Activated CD8-positive, alpha-beta memory T cell treated with anti-CD3 and anti-CD28 coated beads, Interleukin-2, amount 10 ng/mL, durations not matched to agents 7 days and 5 days (primary cell): ENCODE measurements around the gene WWP2. TPM values are rescaled to one million over a fixed set of nuclear protein-coding genes. Genes with fewer than 3 reads are reported as not detected.
"Not testable (repeated sequence)": the region's sequence is repeated elsewhere in the genome, so short reads cannot be mapped to it uniquely, and the experiment has no call there.

Experiments used
- ATAC-seq: fragments of 150-1000 bp; cut with Tn5 transposase; one replicate; pipeline ENCODE4 v1.10.0; 2021; ENCODE audit warnings: moderate library complexity
- CTCF ChIA-PET: fragments of 350-600 bp; sonication (Branson Sonifier 250); formaldehyde crosslinking; loops from one replicate; lab custom pipeline; 2021; ENCODE audit warnings: antibody characterized with exemption; lab: Charles Lee
- DNase-seq: peaks from one replicate; pipeline ENCODE4 v3.0.0-alpha.2; 2020
- H3K27ac Mint-ChIP-seq: one replicate; pipeline ENCODE4 v1.8.0; 2021; ENCODE audit warnings: mild to moderate bottlenecking, mixed read lengths
- H3K27me3 Mint-ChIP-seq: one replicate; pipeline ENCODE4 v1.8.0; 2021; ENCODE audit warnings: mixed read lengths
- H3K36me3 Mint-ChIP-seq: one replicate; pipeline ENCODE4 v1.8.0; 2021; ENCODE audit warnings: mild to moderate bottlenecking, mixed read lengths
- H3K4me1 Mint-ChIP-seq: one replicate; pipeline ENCODE4 v1.8.0; 2021; ENCODE audit warnings: mixed read lengths
- H3K4me3 Mint-ChIP-seq: one replicate; pipeline ENCODE4 v1.8.0; 2021; ENCODE audit warnings: mild to moderate bottlenecking, moderate library complexity, mixed read lengths
- H3K9me3 Mint-ChIP-seq: one replicate; pipeline ENCODE4 v1.8.0; 2022; ENCODE audit warnings: low read depth, mixed read lengths
- total RNA-seq, 2 experiments: library from RNA; stranded (reverse); gene quantifications; one replicate each; pipeline ENCODE4 v1.2.3, GENCODE V29; 2021

Gene WWP2
- total RNA-seq, 2 experiments from 2014 or later, result 56.8 to 58.8 TPM

DNA sequence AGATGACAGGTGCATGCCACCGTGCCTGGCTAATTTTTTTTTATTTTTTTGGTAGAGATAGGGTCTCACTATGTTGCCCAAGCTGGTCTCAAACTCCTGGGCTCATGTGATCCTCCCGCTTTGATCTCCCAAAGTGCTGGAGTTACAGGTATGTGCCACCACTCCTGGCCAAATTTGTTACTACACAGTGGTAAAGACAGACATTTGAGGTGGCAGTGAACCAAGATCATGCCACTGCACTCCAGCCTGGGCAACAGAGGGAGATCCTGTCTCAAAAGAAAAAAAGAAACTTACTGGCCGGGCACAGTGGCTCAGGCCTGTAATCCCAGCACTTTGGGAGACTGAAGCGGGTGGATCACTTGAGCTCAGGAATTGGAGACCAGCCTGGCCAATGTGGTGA lies 33.1 kb upstream of the WWP2 start:
- not testable (repeated sequence) for H3K27ac Mint-ChIP-seq, H3K9me3 Mint-ChIP-seq, H3K36me3 Mint-ChIP-seq, H3K4me3 Mint-ChIP-seq, DNase-seq, H3K27me3 Mint-ChIP-seq, ATAC-seq
- H3K4me1 Mint-ChIP-seq, result peaks cover 40% of the 10 kb centered on the region
- CTCF ChIA-PET, result interaction anchor here (1.6 to 7.2 kb wide), 2 partner anchors 27 to 33 kb away, joined by 4 to 84 read pairs; partner anchors contain the start of gene NOB1

DNA sequence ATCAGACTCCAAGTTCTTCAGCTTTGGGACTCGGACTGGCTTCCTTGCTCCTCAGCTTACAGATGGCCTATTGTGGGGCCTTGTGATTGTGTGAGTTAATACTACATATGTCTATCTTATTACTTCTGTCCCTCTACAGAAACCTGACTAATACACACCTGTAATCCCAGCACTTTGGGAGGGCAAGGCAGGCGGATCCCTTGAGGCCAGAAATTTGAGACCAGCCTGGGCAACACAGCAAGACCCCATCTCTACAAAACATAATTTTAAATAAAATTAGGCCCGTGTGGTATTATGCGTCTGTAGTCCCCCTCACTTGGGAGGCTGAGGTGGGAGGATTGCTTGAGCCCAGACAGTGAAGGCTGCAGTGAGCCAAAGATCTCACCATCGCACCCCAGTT lies 30.9 kb upstream of the WWP2 start:
- H3K9me3 Mint-ChIP-seq, H3K27me3 Mint-ChIP-seq, DNase-seq, H3K4me3 Mint-ChIP-seq, H3K36me3 Mint-ChIP-seq, H3K27ac Mint-ChIP-seq, ATAC-seq: not testable (repeated sequence)
- CTCF ChIA-PET, result interaction anchor here (0.8 kb wide), 1 partner anchor 23 kb away, joined by 4 read pairs; the partner anchor contains the start of gene NOB1
- peaks cover 22% of the 10 kb centered on the region for H3K4me1 Mint-ChIP-seq

DNA sequence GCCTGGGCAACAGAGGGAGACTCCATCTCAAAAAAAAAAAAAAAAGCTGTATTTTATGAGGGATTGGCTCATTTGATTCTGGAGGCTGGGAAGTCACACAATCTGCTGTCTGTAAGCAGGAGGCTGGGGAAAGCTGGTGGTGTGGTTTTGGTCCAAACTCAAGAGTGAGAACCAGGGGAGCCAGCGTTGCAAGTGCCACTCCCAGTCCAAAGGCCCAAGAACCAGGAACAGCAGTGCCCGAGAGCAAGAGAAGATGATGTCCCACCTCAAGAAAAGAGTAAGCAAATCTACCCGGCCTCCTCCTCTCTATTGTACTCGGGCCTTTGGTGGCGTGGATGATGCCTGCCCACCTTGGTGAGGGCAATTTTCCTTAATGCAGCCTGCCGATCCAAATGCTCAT lies 30.0 kb upstream of the WWP2 start:
- Mint-ChIP-seq H3K36me3 (no peaks in the 10 kb centered on the region), H3K4me1 (peaks cover 14% of the 10 kb centered on the region), H3K27ac (no peak overlapping the region), H3K9me3 (no peaks in the 10 kb centered on the region), H3K4me3 (no peak overlapping the region), H3K27me3 (no peaks in the 10 kb centered on the region)
- ATAC-seq (no peak), DNase-seq (no peak)
- CTCF ChIA-PET, result no interaction called here

DNA sequence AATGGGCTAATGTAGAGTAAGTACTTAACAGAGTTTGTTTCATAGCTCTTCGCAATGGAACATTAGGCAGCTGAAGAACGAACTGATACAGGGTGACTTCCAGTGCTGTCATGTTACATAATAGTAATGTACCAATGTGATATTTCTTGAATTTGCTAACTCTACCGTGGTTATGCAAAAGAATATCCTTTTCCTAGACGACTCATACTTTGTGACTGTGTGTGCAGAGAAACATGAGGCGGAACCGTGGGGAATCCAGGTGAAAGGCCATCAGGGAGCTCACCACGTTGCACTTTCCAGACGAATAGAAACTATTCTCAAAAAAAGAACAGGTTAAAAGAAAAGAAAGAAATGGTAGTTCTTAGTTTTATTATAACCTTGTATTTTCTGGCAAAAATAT lies 20.6 kb upstream of the WWP2 start:
- CTCF ChIA-PET, result no interaction called here
- DNase-seq (no peak), ATAC-seq (no peak)
- Mint-ChIP-seq H3K9me3 (no peaks in the 10 kb centered on the region), H3K36me3 (peaks cover 48% of the 10 kb centered on the region), H3K27ac (no peak overlapping the region), H3K4me3 (no peak overlapping the region), H3K27me3 (no peaks in the 10 kb centered on the region), H3K4me1 (no peaks in the 10 kb centered on the region)

DNA sequence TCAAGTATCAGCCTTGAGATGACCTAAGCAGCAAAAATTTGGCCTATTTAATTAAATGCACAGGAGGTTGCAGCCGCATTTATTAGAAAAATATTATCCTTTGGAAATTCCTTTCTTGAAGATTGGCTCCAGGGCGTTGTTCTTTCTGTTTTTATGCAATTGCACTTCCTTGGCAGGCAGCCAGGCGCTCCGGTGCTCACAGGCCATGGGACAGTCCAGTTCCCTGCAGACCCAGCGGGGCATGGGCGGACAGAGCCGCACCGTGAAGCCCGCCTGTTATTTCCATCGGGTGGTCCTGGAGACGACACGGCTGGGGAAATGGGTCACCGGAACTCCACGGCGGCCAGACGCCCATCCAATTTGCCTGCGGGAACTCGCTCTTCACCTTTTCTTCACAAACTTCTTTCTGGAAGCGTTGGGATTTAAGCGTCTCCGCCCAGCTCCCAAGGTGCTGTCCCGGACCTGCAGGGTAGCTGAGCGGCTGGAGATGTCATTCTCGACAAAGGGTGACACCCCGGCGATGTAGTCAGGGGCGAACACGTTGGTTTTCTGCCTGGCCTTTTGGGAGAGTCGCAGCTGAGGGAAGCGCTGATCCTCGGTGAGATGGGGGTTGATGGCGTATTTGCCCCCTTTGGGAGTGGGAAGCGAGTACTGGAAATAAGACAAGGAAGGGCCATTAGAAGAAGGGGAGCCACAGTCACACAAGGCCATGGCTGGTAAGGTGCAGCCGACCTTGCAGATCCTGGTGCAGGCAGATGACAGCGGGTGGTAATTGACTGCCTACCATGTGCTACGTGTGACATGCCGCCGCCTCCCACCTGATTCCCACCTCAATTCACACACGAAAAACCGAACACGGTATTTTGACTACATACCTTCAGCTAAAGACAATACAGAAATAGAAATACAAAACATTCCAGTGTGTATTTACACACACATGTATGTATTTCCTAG lies 19.9 kb upstream of the WWP2 start:
- H3K27ac Mint-ChIP-seq, result no peak overlapping the region
- no peak for DNase-seq
- ATAC-seq, result no peak
- H3K27me3 Mint-ChIP-seq, result no peaks in the 10 kb centered on the region
- CTCF ChIA-PET, result interaction anchor here (1.0 kb wide), 2 partner anchors 12 to 33 kb away, joined by 3 read pairs; partner anchors contain the start of gene NOB1
- H3K9me3 Mint-ChIP-seq, result no peaks in the 10 kb centered on the region
- H3K4me1 Mint-ChIP-seq, result no peaks in the 10 kb centered on the region
- H3K36me3 Mint-ChIP-seq, result peaks cover 49% of the 10 kb centered on the region
- no peak overlapping the region for H3K4me3 Mint-ChIP-seq

DNA sequence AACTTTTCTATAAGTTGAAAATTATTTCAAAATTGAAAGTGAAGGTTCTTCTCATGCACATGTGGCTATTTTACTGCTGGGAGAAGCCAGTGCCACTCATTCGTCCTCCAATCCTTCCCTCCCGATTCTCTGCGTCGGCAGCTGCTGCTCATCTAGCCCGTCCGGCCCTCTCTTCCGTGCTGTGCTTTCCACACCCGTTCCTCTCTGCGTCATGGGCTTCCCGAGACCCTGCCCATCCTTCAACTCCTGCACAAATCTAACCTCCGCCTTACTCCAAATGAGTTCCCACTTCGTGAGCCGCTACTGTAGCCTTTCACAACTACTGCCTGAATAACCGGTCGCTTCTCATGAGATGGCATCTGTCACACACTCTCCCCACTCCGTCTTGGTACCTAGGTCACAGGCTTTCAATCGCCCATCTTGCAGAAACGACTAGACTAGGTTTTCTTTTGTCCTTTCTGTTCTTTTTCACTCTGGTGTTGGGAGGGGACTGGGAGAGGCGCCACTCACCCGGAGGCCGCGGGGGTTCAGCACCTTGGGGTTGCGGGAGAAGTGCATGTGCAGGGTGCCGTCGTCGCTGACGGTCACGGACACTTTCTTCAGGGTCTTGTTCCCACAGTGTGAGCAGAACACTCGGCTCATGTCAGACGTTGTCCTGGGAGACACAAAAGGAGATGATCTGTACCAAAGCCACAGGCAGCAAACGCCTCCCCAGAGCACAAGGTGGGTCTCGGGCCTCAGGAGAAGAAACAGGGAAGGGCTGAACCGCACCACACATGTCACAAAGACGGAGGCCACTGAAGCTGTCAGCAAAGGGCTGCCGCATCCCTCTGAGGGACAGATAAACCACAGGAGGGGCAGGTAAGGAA lies 17.5 kb upstream of the WWP2 start:
- CTCF ChIA-PET, result interaction anchor here (2.8 kb wide), 1 partner anchor 10 kb away, joined by 8 read pairs; the partner anchor contains the start of gene NOB1
- Mint-ChIP-seq H3K4me1 (peaks cover 2% of the 10 kb centered on the region), H3K27ac (no peak overlapping the region), H3K27me3 (no peaks in the 10 kb centered on the region), H3K4me3 (no peak overlapping the region), H3K9me3 (no peaks in the 10 kb centered on the region), H3K36me3 (peaks cover 70% of the 10 kb centered on the region)
- DNase-seq (no peak), ATAC-seq (no peak)

DNA sequence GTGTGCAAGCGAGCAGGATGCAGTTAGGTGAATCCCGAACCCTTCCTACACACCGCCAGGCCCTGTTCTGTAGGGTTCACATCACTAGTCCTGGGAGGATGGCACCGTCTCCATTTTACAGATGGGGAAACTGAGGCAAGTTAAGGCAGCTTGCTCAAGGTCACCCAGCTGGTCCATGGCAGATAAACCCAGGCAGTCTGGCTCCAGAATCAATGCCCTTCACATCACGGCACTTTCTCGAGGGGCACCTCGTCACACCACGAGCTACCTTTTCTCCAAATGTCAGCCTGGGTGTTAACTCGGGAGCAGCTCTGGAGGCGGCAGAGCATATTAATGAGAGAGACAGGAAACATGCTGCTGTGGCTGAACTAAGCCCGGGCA lies 16.9 kb upstream of the WWP2 start:
- no peak for DNase-seq
- Mint-ChIP-seq H3K4me3 (no peak overlapping the region), H3K9me3 (no peaks in the 10 kb centered on the region), H3K36me3 (peaks cover 68% of the 10 kb centered on the region), H3K4me1 (peaks cover 2% of the 10 kb centered on the region), H3K27ac (no peak overlapping the region), H3K27me3 (no peaks in the 10 kb centered on the region)
- CTCF ChIA-PET, result interaction anchor here (2.8 kb wide), 1 partner anchor 9 kb away, joined by 8 read pairs; the partner anchor contains the start of gene NOB1
- ATAC-seq, result no peak

DNA sequence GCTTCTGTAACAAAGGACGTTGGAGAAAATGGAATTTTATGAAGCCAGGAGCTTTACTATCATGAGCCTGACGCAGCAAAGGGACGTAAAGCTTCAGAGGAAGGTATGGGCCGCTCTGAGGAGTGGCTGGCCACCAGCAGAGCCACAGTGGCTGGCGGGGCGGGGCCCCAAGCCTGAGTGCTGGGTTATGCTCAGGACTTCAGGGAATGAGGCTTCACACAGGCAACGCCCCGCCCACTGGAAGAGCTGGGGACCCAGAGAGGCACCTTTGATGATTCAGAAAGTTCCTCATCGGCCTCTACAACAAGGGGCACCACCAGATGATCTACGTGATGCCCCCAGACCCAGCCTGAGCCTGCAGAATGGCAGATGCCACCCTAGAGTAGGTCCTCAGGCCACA lies 16.2 kb upstream of the WWP2 start:
- CTCF ChIA-PET, result interaction anchor here (2.8 kb wide), 1 partner anchor 9 kb away, joined by 8 read pairs; the partner anchor contains the start of gene NOB1
- Mint-ChIP-seq H3K4me3 (no peak overlapping the region), H3K9me3 (no peaks in the 10 kb centered on the region), H3K27ac (no peak overlapping the region), H3K27me3 (no peaks in the 10 kb centered on the region), H3K4me1 (peaks cover 2% of the 10 kb centered on the region), H3K36me3 (peaks cover 70% of the 10 kb centered on the region)
- DNase-seq, result no peak
- ATAC-seq, result no peak

DNA sequence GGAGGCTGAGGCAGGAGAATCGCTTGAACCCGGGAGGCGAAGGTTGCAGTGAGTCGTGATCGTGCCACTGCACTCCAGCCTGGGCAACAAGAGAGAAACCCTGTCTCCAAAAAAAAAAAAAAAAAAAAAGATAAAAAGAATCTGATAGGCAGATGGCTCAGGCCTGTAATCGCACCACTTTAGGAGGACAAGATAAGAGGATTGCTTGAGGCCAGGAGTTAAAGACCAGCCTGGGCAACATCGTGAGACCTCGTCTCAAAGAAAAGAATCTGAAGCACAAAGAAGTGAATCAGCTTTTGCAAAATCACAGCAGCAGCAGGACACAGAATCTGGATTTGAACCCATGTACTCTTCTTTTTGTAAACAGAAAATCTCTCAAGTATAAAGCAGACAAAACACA lies 15.0 kb upstream of the WWP2 start:
- CTCF ChIA-PET, result interaction anchor here (2.8 kb wide), 1 partner anchor 7 kb away, joined by 8 read pairs; the partner anchor contains the start of gene NOB1
- Mint-ChIP-seq H3K36me3 (peaks cover 72% of the 10 kb centered on the region), H3K9me3 (no peaks in the 10 kb centered on the region), H3K4me3 (no peak overlapping the region), H3K27ac (no peak overlapping the region), H3K27me3 (no peaks in the 10 kb centered on the region), H3K4me1 (peaks cover 7% of the 10 kb centered on the region)
- DNase-seq (no peak), ATAC-seq (no peak)

DNA sequence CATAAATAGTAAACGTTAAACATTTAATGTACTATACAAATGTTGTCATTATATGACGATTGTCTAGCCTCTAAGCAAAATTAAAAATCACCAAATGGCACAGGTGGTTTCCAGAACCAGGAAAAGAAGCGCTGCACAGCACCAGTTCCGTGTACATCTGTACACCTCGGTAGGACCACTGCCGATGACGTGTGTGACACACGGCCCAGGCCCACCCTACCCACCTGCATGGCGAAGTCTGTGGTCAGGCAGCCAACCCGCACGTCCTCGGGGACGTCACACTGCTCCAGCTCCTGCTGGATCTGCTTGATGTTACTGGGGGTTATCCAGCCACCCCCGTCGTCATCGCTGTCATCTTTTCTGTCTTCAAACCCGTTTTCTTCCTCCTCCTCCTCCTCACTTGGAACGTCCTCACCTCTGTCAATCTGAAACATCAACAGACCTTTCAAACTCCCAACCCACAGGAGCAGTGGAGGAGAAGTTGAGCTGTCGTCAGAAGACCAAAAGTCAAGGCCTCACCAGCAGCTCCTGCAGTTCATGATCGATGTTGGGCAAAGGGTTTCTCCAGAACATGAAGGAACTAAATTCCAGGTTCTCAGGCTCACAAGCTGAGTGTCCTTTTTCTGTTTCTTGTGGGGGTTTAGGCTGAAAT lies 13.3 kb upstream of the WWP2 start:
- H3K36me3 Mint-ChIP-seq, result peaks cover 64% of the 10 kb centered on the region
- CTCF ChIA-PET, result interaction anchor here (0.6 to 1.9 kb wide), 3 partner anchors 25 to 353 kb away, joined by 3 to 4 read pairs (median 3); no protein-coding TSS in a partner anchor
- no peaks in the 10 kb centered on the region for H3K9me3 Mint-ChIP-seq
- peaks cover 22% of the 10 kb centered on the region for H3K4me1 Mint-ChIP-seq
- H3K27me3 Mint-ChIP-seq, result no peaks in the 10 kb centered on the region
- no peak for DNase-seq
- H3K4me3 Mint-ChIP-seq, result no peak overlapping the region
- no peak overlapping the region for H3K27ac Mint-ChIP-seq
- ATAC-seq, result no peak

DNA sequence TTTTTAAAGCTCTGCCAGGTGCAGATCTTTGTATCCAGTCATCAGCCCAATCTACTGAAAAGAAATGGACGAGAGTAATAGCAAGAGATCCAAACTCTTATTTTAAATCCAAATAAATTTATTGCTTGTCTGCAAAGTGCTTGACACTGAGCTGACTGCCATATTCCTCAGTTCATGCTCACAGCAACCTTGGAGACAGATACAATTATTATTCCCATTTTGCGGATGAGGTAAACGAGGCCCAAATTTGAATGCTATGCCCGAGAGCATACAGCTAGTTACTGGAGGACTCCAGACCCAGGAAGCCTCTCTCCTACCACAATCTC lies 8.0 kb upstream of the WWP2 start:
- H3K4me3 Mint-ChIP-seq, result peak overlapping the region; percentile 100
- peaks cover 29% of the 10 kb centered on the region for H3K36me3 Mint-ChIP-seq
- no peaks in the 10 kb centered on the region for H3K27me3 Mint-ChIP-seq
- peak overlapping the region; percentile 97 for H3K27ac Mint-ChIP-seq
- ATAC-seq (no peak), DNase-seq (no peak)
- no peaks in the 10 kb centered on the region for H3K9me3 Mint-ChIP-seq
- CTCF ChIA-PET, result interaction anchor here (0.8 to 5.6 kb wide), 25 partner anchors 8 to 413 kb away, joined by 3 to 84 read pairs (median 6); partner anchors contain the start of gene NQO1
- peaks cover 32% of the 10 kb centered on the region for H3K4me1 Mint-ChIP-seq

DNA sequence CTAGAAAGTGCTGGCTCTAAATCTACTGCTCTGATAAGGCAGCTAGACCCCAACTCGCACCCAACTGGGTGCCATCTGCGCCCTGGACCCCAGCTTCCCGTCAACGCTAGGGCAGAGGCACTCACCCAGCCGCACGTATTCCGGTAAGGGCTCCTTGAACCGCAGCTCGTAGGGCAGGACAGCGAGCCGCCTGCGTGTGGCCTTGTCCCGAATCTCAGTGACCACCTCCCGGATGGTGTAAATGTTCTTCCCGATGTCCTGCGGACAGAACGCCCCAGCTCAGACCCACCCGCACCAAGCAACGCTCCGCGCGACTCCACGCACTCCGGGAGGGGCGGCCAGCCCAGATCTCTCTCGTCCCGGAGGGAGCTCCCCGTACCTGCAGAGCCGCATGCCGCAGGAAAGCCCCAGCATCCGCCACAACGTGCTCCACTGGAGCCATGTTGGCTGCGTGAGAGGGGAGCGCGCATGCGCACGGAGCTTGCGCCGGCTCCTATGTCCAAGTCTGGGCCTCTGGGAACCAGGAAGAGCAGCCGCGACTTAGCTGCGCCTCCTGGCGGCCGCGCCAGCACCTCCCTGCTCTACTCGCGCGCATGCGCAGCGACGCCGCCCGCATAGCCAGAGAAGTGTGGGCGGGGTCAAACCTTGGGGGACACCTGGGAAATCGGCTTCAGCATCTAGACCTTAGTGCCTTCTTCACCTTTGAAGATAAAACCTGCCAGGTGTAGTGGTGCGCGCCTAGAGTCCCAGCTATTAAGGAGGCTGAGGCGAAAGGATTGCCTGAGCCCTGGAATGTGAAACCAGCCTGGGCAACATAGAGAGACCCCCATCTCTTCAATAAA lies 7.4 kb upstream of the WWP2 start, which contains the start of gene NOB1:
NOB1 (minus strand) TSS at position 458 of the 842 bp plus-strand sequence; CDS start at position 442, 16 bp downstream.
- Mint-ChIP-seq H3K4me3 (peak within 1 kb of the TSS; percentile 100), H3K36me3 (peaks cover 25% of the 10 kb centered on the region), H3K9me3 (no peaks in the 10 kb centered on the region), H3K27ac (peak within 1 kb of the TSS; percentile 97), H3K27me3 (no peaks in the 10 kb centered on the region), H3K4me1 (peaks cover 31% of the 10 kb centered on the region)
- CTCF ChIA-PET, result interaction anchor here (0.6 to 5.6 kb wide), 28 partner anchors 8 to 413 kb away, joined by 3 to 84 read pairs (median 5); partner anchors contain the start of gene NQO1
- ATAC-seq (peak; percentile 96), DNase-seq (peak; percentile 98)
